ENCODE data around the gene FALEC. TPM values are rescaled to one million over a fixed set of nuclear protein-coding genes. Genes with fewer than 3 reads are reported as not detected.

FALEC gene
- total RNA-seq, 1 experiment from 2014 or later = 0.71 TPM

- H3K27me3 Mint-ChIP-seq (ENCODE audit: unreplicated experiment) = no peaks in the 10 kb centered on the region
- H3K36me3 Mint-ChIP-seq (ENCODE audit: insufficient read depth, unreplicated experiment) = peaks cover 100% of the 10 kb centered on the region
- DNase-seq = no peak
- peaks cover 32% of the 10 kb centered on the region for H3K4me1 Mint-ChIP-seq (ENCODE audit: low read depth, unreplicated experiment)
- H3K9me3 Mint-ChIP-seq (ENCODE audit: low read depth, unreplicated experiment) = no peaks in the 10 kb centered on the region
- no peak for TF ChIP-seq CTCF (IDR thresholded peaks at IDR 0.05; ENCODE audit: unreplicated experiment)
- no TSS peak for BruUV-seq (replicated peaks)
- intact Hi-C loops (cut with micrococcal nuclease; ENCODE audit: unreplicated experiment) = loop anchor here (2.0 to 5.0 kb wide), 2 partner anchors 36 to 93 kb away; no protein-coding TSS in a partner anchor
- CTCF ChIA-PET = interaction anchor here (0.7 to 1.3 kb wide), 2 partner anchors 14 to 239 kb away, joined by 3 to 4 read pairs; no protein-coding TSS in a partner anchor
- H3K27ac Mint-ChIP-seq (ENCODE audit: unreplicated experiment) = peak overlapping the region; percentile 99
- H3K4me3 Mint-ChIP-seq (ENCODE audit: low read depth, unreplicated experiment) = peak overlapping the region; percentile 99
These were observed 58.9 kb downstream of the FALEC start for GRCh38 chr1:150574260-150575071.

- Mint-ChIP-seq H3K9me3 (ENCODE audit: low read depth, unreplicated experiment) (no peaks in the 10 kb centered on the region), H3K4me1 (ENCODE audit: low read depth, unreplicated experiment) (peaks cover 30% of the 10 kb centered on the region), H3K36me3 (ENCODE audit: insufficient read depth, unreplicated experiment) (peaks cover 100% of the 10 kb centered on the region), H3K4me3 (ENCODE audit: low read depth, unreplicated experiment) (peak overlapping the region; percentile 99), H3K27ac (ENCODE audit: unreplicated experiment) (peak overlapping the region; percentile 99), H3K27me3 (ENCODE audit: unreplicated experiment) (no peaks in the 10 kb centered on the region)
- no TSS peak for BruUV-seq (replicated peaks)
- intact Hi-C loops (cut with micrococcal nuclease; ENCODE audit: unreplicated experiment) = loop anchor here (2.0 to 5.0 kb wide), 2 partner anchors 36 to 92 kb away; no protein-coding TSS in a partner anchor
- DNase-seq = no peak
- TF ChIP-seq CTCF (IDR thresholded peaks at IDR 0.05; ENCODE audit: unreplicated experiment) = no peak
- CTCF ChIA-PET = interaction anchor here (0.7 to 1.3 kb wide), 2 partner anchors 14 to 238 kb away, joined by 3 to 4 read pairs; no protein-coding TSS in a partner anchor
These were observed 59.5 kb downstream of the FALEC start for GRCh38 chr1:150575072-150575489.

GRCh38 chr1:150575518-150576366, 60.2 kb downstream of the FALEC start:
- DNase-seq = no peak
- H3K27ac Mint-ChIP-seq (ENCODE audit: unreplicated experiment) = peak overlapping the region; percentile 99
- intact Hi-C loops (cut with micrococcal nuclease; ENCODE audit: unreplicated experiment) = loop anchor here (1.0 to 5.0 kb wide), 5 partner anchors 7 to 92 kb away; no protein-coding TSS in a partner anchor

More at GRCh38 chr1:150575518-150576366, 60.2 kb downstream of the FALEC start:
- Mint-ChIP-seq H3K9me3 (ENCODE audit: low read depth, unreplicated experiment) (no peaks in the 10 kb centered on the region), H3K27me3 (ENCODE audit: unreplicated experiment) (no peaks in the 10 kb centered on the region), H3K36me3 (ENCODE audit: insufficient read depth, unreplicated experiment) (peaks cover 100% of the 10 kb centered on the region), H3K4me1 (ENCODE audit: low read depth, unreplicated experiment) (peaks cover 30% of the 10 kb centered on the region), H3K4me3 (ENCODE audit: low read depth, unreplicated experiment) (peak overlapping the region; percentile 99)
- TF ChIP-seq CTCF (IDR thresholded peaks at IDR 0.05; ENCODE audit: unreplicated experiment) = no peak
- no TSS peak for BruUV-seq (replicated peaks)
- CTCF ChIA-PET = interaction anchor here (0.7 to 1.3 kb wide), 2 partner anchors 15 to 237 kb away, joined by 3 to 4 read pairs; no protein-coding TSS in a partner anchor

Data from Calu3 (cell line).